Anterior cingulate cortex (tissue), 58 donors: Measurements from ENCODE around the gene FAM72D.
"Not testable (repeated sequence)": the region's sequence is repeated elsewhere in the genome, so short reads cannot be mapped to it uniquely, and the experiment has no call there.

Experiments
- DNase-seq, 58 donors: peaks; one replicate each; lab custom pipeline; 2025; lab: John Stamatoyannopoulos, UW

The FAM72D gene

DNA sequence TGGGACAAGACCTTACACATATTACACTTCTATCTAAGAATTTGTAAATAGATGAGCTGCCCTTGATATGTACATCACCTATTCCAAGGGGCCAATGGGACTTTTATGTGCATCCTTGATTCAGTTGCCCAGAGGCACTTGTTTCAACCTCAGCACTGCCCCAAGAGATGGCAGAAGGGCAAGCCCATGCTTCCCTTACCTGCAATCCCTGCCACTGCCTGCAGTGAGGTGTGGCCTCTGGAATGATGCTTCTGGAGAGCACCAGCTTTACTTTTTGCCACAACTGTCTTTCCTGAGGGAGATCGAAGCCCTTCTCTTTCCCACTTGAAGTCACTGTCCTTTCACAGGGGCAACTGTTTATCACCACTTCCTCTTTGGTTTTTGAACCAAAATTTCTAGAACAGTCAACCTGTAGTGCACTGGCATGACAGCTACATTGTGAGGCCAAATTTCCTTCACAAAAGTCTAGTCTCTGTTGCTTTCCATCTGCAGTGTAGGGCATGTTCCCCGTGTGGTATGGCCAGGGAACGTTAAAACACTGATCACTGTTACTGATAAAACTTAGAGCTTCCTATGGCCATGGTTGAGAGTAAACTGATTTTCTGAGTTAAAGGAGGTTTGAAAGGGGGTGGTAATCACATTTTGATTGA is 48.6 kb downstream of the FAM72D start:
- DNase-seq: not testable (repeated sequence)

DNA sequence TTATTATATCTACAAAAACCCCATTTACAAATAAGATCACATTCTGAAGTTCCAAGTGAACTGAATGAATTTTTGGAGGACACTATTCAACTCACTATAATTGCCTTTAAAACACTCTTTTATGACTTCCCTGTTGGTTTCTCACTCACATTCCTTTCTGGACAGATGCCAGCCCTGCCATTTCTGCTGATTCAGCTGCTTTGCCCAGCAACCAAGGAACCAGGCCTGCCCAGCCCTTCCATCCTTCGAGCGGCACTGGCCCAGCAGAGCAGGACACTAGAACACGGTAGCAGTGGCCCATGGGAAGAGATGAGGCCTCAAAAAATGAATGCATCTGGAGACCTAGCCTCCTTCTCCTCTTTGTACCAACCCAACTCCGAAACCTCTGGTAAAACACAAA is 50.5 kb downstream of the FAM72D start:
- not testable (repeated sequence) for DNase-seq

DNA sequence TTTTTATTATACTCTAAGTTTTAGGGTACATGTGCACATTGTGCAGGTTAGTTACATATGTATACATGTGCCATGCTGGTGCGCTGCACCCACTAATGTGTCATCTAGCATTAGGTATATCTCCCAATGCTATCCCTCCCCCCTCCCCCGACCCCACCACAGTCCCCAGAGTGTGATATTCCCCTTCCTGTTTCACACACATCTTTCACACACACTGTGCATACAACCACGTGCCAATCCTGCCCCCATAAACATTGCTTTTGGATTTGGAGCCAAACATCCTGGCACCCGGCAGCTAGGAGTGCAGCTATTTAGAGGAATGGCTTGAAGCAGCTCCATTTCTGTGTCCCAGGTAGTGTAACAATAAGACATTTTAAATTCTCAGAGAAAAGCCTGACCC is 51.4 kb downstream of the FAM72D start:
- DNase-seq: not testable (repeated sequence)

DNA sequence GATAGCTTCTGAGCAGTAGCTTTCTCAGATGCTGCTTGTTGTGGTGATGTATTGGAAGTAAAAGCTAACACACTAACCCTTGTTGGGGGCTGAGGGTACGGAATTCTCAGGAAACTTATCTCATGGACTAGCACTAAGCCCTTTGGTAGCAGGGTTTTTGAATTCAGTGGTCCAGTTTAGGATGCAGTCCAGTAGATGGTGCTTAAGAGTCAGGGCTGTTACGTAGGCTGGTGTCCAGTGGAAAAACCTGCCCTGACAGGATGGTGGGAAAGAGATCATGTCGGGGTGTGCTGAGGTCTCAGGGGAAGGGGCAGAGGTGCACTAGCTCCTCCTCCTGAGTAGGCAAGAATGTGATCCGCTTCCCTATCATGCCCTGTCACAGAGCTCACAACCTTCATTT is 59.6 kb downstream of the FAM72D start:
- DNase-seq: not testable (repeated sequence)

DNA sequence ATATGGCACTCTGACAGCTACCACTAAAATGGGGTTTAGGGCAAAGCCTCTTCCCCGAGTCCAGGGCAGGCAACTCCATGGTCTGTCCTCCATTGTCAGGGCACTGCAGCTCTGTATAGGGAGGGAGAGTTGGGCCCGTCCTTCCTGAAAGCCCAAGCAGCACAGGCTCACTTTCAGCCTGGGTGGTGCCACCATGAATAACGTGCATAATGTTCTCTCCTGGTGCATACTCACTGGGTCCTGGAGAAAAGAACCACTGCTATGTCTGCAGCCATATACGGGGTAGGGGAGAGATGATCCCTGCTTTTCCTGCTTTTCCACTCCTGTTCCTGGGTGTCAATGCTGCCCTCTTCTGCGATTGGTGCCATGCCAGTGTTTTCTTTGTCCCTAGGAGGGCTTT is 60.1 kb downstream of the FAM72D start:
- DNase-seq: not testable (repeated sequence)

DNA sequence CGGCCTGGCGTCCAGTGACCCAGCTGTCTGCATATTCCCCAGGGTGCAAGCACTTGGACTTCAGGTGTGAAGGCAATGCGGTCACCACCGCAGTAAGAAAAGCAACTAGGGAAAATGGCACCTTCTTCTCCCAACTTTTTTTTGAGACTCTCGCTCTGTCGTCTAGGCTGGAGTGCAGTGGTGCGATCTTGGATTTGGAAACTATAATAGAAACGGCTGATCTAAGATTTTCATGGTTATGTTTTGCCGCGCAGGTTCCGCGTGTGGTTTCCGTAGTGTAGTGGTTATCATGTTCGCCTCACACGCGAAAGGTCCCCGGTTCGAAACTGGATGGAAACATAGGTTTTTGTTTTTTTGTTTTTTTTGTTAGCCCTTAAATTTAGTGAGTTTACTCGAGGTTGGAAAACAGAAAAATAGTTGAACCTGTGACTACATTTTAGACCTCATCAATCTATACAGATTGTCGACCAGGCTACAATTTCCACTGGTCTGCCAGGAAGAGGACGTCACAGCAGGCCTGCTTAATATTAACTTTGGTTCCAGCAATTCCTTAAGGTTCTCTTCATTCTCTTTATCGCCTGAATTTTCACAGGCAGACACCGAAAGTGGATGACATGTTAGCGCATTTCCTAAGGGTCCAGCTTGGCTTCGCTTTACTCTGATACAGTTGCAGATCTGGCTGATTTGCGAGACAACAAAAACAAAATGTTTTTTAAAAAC is 61.3 kb downstream of the FAM72D start:
- DNase-seq: peak in 7 of 58 donors; percentile 0 to 6 (median 3)

DNA sequence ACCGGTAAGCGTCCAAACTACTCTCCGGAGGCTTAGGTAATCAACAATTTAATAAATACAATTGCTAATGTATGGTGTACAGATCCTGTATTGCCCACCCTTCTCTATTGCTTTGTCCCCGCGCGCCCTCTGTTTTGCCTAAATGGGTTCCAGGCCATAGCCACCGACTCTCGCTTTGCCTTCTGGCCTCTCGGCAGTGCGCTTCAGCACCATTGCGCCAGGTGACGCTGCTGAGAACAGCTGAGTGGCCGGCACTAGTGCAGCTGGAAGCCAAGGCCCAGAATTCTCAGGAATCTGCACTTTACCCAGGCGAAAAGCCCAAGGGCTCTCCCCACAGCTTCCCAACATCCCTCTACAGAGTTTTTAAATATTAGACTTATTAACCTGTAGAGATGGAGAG is 61.9 kb downstream of the FAM72D start:
- DNase-seq: not testable (repeated sequence)

DNA sequence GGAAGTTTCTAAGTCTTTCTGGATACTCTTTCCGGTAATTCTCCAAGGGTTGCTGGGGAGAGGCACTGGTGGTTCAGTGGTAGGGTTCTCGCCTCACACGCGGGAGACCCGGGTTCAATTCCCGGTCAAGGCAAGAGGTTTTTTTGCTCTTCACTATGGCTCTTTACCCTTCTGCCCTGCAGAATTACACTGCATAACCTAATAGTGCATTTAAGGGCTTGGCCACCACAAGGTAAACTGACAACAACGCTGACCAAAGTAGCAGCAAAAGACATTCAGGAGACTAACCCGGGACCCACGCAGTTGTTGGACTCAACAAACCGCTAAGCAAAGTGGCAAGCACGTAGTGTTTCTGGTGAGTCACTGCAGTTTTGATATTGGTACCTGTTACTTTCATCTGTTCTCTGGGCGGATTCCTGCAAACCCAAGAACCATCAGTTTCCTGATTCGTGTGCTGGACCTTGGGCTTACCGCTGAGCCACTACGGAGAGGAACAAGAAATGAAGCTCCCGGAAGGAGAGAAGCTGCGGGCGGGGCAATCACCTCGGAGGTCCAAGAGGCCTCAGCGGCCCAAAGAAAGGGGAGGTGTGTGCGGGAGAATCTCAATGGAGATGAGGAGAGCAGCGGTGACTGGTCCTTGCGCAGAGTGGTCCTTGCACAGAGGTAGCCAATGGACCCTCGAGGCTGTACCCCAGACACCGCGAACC is 65.4 kb downstream of the FAM72D start:
- not testable (repeated sequence) for DNase-seq
